HCT116 (cell line): ENCODE data around the gene SLC11A1.

Experiments
- ELF1 ChIP-seq: IDR thresholded peaks from 2 replicates; pipeline ENCODE4 v1.6.1; 2012; ENCODE audit warnings: low read depth, borderline replicate concordance
- RAD21 ChIP-seq: IDR thresholded peaks from 2 replicates; pipeline ENCODE4 v1.6.1; 2012; ENCODE audit warnings: low read depth, mild to moderate bottlenecking
- YY1 ChIP-seq: IDR thresholded peaks from 2 replicates; pipeline ENCODE4 v1.6.1; 2011; ENCODE audit warnings: low read length, low read depth, moderate library complexity, mild to moderate bottlenecking; ENCODE audit not compliant: insufficient replicate concordance; ENCODE audit errors: extremely low read depth
- TF ChIP-seq, protein P1 (sequence below), 3 experiments: fragments of 200-600 bp in 1 of 3; sonication (generic) in 1 of 3; IDR thresholded peaks in 2 of 3; conservative IDR thresholded peaks in 1 of 3; 2 replicates each; pipeline ENCODE4 v1.5.1; 2012 to 2017; ENCODE audit warnings: low read depth in 2 of 3, low read length in 2 of 3, antibody characterized with exemption in 1 of 3, borderline replicate concordance in 1 of 3, control low read depth in 1 of 3, mild to moderate bottlenecking in 1 of 3, mixed read lengths in 1 of 3, mixed run types in 1 of 3, moderate library complexity in 1 of 3; ENCODE audit not compliant: insufficient read depth in 1 of 3

DNA sequence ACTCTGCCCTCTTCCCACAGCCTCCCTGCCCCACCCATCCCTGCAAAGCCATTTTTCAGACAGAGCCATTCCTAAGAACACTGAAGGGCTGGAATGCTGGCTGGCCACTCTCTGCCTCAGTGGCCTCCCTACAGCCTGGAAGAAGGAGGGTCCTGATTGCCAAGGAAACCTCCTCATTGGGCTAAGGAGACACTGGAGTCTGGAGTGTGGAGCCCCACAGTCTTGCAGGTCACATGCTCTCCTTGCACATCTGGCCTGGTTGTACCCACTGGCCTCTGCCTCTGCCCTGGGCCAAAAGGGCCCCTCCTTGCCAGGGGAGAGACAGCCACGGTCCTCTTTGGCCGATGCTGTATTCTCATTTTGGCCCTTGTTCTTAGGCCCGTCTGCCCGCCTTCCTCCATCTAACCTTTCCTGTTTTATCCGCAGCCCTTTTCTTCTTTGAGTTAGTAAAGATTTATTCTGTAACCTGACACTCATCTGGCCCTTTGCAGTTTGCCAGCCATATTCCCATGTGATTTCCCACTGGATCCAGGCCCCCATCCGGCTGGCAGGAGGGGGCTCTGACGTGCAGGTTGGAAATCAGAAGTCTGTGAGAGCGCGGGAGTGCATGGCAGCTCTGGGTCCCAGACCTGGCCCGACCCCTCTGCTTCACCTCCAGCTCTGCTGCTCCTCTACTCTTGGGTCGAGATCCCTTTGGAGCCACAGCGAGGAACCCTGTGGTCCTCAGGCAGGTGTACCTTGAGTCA is 36.4 kb upstream of the SLC11A1 start:
- TF ChIP-seq, protein P1, sequence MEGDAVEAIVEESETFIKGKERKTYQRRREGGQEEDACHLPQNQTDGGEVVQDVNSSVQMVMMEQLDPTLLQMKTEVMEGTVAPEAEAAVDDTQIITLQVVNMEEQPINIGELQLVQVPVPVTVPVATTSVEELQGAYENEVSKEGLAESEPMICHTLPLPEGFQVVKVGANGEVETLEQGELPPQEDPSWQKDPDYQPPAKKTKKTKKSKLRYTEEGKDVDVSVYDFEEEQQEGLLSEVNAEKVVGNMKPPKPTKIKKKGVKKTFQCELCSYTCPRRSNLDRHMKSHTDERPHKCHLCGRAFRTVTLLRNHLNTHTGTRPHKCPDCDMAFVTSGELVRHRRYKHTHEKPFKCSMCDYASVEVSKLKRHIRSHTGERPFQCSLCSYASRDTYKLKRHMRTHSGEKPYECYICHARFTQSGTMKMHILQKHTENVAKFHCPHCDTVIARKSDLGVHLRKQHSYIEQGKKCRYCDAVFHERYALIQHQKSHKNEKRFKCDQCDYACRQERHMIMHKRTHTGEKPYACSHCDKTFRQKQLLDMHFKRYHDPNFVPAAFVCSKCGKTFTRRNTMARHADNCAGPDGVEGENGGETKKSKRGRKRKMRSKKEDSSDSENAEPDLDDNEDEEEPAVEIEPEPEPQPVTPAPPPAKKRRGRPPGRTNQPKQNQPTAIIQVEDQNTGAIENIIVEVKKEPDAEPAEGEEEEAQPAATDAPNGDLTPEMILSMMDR (IDR thresholded peaks at IDR 0.05 in 2 of 3, conservative IDR thresholded peaks at IDR 0.05 in 1 of 3; ENCODE audit: borderline replicate concordance in 1 of 3, insufficient read depth in 1 of 3, low read depth in 2 of 3, low read length in 2 of 3), result no peak
- TF ChIP-seq ELF1 (no peak), RAD21 (no peak), YY1 (no peak)
